Suprapubic skin (tissue), 3 donors: Measurements from ENCODE around the gene AUTS2.

ENCODE experiments used
- POLR2A ChIP-seq, 2 donors: fragments of 450-650 bp; IDR thresholded peaks; one replicate each; pipeline ENCODE4 v1.6.1; 2017; ENCODE audit warnings: antibody characterized with exemption in 2 of 2, mild to moderate bottlenecking in 2 of 2, moderate library complexity in 2 of 2
- TF ChIP-seq, protein P1 (sequence below), 2 donors: fragments of 200-600 bp in 1 of 2; fragments of 450-650 bp in 1 of 2; sonication (generic) in 1 of 2; IDR thresholded peaks; one replicate each; pipeline ENCODE4 v1.5.1; 2016 to 2019; ENCODE audit warnings: antibody characterized with exemption in 2 of 2, mild to moderate bottlenecking in 1 of 2, moderate library complexity in 1 of 2

DNA sequence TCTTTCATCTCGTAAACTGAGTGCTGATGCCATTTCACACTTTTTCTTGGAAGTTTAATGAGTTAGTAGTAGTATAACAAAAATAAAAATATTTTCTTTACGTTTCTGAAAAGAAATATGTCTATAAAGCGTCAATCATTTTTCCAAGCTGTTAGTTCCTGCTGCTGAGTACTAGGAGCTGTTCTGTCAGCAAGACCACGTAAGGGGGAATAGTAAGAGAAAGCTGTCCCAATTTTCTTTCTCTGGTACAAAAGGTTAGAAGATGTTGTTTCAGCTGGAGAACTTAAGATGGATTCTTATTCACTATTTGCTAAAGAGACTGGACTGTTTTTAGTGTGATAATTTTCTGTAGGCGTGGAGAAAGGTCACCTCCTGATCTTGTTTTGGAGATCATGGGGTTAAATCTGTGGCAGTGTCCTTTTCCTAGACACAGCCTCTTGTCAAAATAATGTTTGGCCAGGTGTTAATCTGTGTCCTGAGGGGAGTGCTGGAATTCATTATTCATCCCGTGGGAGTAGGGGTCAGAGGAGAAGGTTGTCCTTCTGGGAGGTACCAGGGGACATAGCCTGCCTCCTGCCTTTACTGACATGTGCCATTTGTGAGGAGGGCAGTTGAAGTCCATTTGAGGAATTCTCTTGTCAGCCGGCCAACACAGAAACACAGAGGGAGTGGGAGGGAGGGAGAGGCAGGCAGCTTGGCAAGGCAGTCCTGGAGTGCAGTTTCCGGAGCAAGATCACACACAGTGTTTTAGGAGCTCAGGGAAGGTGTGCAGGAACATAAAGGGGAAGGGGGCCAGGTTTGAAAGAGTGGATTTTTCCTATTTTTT lies 368.7 kb downstream of the AUTS2 start:
- no peak for TF ChIP-seq POLR2A (IDR thresholded peaks at IDR 0.05)
- TF ChIP-seq, protein P1, sequence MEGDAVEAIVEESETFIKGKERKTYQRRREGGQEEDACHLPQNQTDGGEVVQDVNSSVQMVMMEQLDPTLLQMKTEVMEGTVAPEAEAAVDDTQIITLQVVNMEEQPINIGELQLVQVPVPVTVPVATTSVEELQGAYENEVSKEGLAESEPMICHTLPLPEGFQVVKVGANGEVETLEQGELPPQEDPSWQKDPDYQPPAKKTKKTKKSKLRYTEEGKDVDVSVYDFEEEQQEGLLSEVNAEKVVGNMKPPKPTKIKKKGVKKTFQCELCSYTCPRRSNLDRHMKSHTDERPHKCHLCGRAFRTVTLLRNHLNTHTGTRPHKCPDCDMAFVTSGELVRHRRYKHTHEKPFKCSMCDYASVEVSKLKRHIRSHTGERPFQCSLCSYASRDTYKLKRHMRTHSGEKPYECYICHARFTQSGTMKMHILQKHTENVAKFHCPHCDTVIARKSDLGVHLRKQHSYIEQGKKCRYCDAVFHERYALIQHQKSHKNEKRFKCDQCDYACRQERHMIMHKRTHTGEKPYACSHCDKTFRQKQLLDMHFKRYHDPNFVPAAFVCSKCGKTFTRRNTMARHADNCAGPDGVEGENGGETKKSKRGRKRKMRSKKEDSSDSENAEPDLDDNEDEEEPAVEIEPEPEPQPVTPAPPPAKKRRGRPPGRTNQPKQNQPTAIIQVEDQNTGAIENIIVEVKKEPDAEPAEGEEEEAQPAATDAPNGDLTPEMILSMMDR (IDR thresholded peaks at IDR 0.05), result no peak
